GM19193 (cell line): ENCODE measurements around the gene PSAP.

Source experiments
- POLR2A ChIP-seq: IDR thresholded peaks from 4 replicates; pipeline ENCODE4 v1.6.1; 2011; ENCODE audit not compliant: insufficient read depth, insufficient read length; ENCODE audit errors: extremely low read depth

PSAP gene

GRCh38 chr10:71799608-71800453, 51.2 kb downstream of the PSAP start:
- no peak for TF ChIP-seq POLR2A

- TF ChIP-seq POLR2A = no peak
These were observed 51.9 kb downstream of the PSAP start for GRCh38 chr10:71799112-71799511.

GRCh38 chr10:71798308-71798624, 52.8 kb downstream of the PSAP start:
- TF ChIP-seq POLR2A = no peak

- TF ChIP-seq POLR2A = no peak
These were observed 53.3 kb downstream of the PSAP start for GRCh38 chr10:71797533-71798307.

- no peak for TF ChIP-seq POLR2A
These were observed 54.2 kb downstream of the PSAP start for GRCh38 chr10:71796749-71797405.

DNA sequence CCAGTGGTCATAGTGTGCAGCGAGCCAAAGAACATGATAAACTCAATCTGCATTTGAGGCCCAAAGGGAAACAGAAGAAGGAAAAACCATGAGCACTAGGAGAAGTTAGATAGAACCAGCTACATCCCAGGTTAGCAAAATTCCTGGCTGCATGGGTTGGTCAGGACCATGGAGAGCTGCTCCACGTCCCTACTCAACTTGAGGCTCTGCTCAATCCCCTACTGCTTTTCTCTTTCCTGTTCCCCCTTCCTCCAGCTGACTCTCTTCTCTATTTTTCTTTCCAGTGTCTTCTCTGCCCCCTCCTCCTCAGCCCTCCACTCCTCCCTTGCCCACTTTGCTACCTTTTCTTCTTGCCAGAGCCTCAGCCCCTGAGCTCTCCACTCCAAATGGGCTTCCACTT, 55.8 kb downstream of the PSAP start:
- TF ChIP-seq POLR2A = no peak

DNA sequence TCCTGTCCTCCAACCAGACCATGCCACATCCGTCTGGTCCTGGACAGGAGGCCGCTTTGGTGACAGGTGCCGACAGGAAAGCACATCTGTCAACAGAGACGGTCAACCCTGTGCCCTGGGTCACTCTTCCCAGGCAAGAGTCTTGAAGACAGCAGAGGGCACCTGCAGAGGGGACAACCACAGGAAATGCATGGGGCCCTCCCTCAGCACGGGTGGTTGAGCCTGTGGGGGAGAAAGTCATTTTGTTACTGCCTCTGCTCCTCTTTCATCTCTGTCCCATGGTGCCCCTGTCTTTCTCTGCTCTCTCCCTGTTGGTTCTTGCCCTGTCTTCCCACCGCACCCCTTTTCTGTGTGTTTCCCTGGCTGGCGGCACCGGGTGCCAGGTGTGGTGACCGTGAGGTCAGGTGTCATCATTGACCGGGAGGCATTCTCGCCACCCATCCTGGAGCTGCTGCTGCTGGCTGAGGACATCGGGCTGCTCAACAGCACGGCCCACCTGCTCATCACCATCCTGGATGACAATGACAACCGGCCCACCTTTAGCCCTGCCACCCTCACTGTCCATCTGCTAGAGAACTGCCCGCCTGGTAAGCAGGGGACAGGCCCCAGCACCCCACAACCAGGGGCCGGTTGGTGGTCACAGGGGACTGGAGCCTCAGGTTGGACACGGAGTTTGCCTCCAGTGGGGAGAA, 60.2 kb downstream of the PSAP start:
- no peak for TF ChIP-seq POLR2A

GRCh38 chr10:71789871-71790270, 61.2 kb downstream of the PSAP start:
- TF ChIP-seq POLR2A = no peak

GRCh38 chr10:71788954-71789353, 62.1 kb downstream of the PSAP start:
- no peak for TF ChIP-seq POLR2A

- TF ChIP-seq POLR2A = no peak
These were observed 66.3 kb downstream of the PSAP start for GRCh38 chr10:71784679-71785272.

GRCh38 chr10:71783917-71784678, 67.0 kb downstream of the PSAP start:
- TF ChIP-seq POLR2A = no peak

GRCh38 chr10:71782917-71783490, 68.0 kb downstream of the PSAP start:
- TF ChIP-seq POLR2A = no peak

DNA sequence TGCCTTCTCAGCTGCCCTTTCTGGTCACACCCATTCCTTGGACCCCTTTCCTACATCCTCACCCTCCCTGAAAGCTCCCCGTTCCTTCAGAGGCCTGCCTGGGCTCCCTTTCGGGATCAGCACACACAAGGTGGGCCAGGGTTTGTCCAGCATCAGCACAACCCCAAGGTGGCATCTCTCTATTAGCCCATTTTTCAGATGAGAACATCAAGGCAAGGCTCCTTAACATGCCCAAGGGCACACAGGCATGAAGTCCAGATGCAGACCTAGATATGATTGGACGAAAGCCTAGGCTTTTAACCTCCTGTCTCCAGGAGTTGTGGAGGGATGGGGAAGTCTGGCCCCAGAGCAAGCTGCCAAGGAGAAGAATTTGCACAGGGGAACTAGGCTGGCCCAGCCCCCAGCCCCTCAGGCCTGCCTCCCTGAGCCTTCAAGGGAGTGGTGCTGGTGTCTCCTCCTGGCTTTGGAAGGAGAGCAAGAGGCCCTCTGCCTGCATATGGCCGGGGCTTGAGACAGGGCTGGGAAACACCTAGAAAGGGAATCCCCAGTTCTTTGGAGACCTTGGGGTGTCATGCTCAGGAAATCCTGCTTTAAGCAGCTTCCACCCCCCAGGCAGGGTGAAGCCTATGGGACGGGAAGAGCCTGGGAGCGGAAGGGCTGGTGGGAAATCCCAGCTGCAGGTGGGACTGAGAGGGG, 68.7 kb downstream of the PSAP start:
- TF ChIP-seq POLR2A = no peak
